Body of pancreas (tissue), 4 donors: ENCODE results near the gene PFN4.

Experiments used
- CTCF ChIP-seq, 7 experiments: fragments of 450-650 bp in 4 of 7; fragments of 200-600 bp in 3 of 7; sonication (generic) in 3 of 7; IDR thresholded peaks; one replicate each; pipeline ENCODE4 v1.5.1; 2016 to 2019; ENCODE audit warnings: antibody characterized with exemption in 7 of 7
- POLR2A ChIP-seq, 3 donors: fragments of 450-650 bp; IDR thresholded peaks; one replicate each; pipeline ENCODE4 v1.6.1; 2016; ENCODE audit warnings: antibody characterized with exemption in 3 of 3, mild to moderate bottlenecking in 2 of 3

- TF ChIP-seq CTCF (IDR thresholded peaks at IDR 0.05): no peak
- no peak for TF ChIP-seq POLR2A (IDR thresholded peaks at IDR 0.05)
These were observed 45.6 kb downstream of the PFN4 start for GRCh38 chr2:24077535-24077877.
